IPS-NIHi11 (cell line): ENCODE measurements around the gene ZBTB12.
A peak's percentile ranks its signal among the peaks of the same experiment; 100 is the strongest.

ENCODE experiments used
- DNase-seq: peaks from one replicate; pipeline ENCODE4 v3.0.0; 2012; ENCODE audit warnings: mixed read lengths, low spot score

ZBTB12 gene

DNA sequence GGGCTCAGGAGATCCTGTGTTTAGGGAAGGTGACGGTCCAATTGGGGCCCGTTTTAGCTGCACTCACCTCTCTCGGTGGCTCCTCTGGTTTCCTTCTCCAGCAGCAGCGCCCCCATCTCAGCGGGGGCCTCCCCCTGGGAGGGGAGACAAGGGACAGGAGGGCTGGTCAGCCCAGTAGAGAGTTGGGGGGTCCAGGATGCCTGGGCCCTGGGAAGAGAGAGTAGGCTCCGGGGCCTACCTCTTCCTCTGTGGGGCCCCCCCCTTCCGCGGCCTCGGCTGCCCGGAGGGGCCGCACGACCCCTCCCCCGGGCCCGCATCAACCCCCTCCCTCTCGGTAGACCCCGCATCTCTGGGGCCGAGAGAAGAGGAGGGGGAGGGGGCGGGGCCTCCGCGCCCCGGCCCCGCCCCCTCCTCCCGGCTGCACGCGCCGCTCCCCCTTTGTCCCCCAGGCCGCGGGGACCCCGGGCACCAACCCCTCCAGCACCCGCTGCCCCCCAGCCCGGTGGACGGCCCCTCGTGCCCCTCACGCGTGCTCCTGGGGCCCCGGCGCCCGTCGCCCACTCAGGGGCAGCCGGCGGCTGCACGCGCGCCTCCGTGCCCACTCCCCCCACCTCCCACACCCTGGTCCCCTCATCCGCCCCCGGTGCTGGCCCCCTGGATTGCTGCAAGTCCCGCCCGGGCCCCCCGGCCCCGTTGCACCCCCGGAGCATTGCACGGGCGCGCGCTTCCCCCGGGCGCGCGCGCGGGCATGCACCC is 4.9 kb downstream of the ZBTB12 start:
- DNase-seq, result peak; percentile 82

DNA sequence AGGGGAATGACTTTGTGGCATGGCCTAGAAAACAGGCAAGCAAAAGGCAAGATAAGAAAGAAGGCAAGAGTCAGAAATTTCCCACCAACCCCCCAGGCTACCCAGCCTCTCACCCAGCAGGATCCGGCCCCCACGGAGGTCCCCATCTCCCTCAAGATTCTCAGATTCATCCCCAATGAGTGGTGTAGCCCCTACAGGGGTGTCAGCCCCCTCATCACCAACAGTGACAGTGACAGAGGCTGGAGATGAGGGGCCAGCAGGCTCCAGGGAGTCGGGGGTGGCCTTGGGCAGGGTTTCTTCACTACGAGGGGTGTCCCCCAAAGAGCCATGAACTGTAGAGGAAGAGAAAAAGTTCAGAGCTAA is 5.4 kb downstream of the ZBTB12 start:
- DNase-seq, result no peak

DNA sequence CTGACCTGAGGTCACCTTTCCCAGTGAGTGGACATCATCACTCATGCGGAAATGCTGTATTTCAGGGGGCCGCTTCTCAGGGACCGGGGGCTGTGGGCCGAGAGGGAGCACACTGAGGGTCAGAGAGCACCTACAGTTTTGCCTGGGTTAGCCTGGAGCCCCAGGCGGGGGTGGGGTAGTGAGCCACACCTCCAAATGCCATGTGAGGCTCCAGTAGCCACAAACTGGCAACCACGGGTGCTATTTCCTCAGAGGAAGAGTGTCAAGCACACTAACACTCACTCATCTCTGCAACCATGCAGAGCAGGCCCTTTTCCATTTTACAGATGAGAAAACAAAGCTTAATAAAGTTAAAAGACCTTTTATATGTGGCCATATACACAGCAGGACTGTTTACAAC is 9.1 kb downstream of the ZBTB12 start:
- no peak for DNase-seq

GRCh38 chr6:31889331-31889972 is 12.4 kb downstream of the ZBTB12 start:
- DNase-seq, result no peak

GRCh38 chr6:31888276-31889258 is 13.3 kb downstream of the ZBTB12 start:
- DNase-seq, result peak; percentile 86

GRCh38 chr6:31887173-31888007 is 14.5 kb downstream of the ZBTB12 start:
- no peak for DNase-seq

GRCh38 chr6:31886541-31886991 is 15.3 kb downstream of the ZBTB12 start:
- no peak for DNase-seq

- DNase-seq, result no peak
These were observed 17.3 kb downstream of the ZBTB12 start for GRCh38 chr6:31884528-31885035.

DNA sequence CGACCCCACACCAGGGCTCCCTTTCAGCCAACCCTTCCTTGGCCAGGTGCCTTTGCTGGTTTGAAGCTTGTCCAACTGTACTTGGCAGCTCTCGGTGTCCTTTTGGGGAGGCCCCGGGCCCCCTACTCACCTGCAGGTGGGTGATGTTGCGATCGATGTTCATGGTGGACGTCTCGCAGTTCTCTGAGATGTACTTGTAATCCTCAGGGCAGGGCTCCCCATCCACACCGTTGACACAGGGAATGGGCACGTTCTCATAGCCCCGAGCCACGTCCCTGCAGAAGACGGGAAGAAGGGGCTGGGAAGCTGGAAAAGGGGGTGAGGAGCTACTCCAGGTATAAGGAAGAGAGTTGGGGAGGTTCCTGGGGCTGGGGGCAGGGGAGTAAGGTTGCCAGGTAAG is 18.2 kb downstream of the ZBTB12 start:
- no peak for DNase-seq

DNA sequence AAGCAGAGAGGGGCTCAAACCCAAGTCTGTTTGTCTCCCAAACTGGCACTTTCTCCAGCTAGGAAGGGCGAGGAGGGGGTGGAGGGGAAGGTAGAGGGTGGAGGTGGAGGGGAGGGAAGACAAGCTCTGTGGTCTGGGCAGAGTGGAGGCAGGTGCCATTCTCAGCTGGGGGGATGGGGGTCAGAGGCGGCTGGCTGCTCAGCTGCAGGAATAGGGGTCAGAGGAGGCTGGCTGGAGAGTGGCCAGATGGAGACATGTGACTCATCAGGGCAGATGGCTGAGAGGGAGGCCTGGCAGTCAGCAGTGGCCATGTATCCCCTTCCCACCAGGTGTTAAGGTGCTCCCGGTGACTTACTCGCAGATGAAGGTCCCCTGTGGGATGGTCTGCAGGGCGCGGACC is 19.5 kb downstream of the ZBTB12 start:
- DNase-seq, result no peak

DNA sequence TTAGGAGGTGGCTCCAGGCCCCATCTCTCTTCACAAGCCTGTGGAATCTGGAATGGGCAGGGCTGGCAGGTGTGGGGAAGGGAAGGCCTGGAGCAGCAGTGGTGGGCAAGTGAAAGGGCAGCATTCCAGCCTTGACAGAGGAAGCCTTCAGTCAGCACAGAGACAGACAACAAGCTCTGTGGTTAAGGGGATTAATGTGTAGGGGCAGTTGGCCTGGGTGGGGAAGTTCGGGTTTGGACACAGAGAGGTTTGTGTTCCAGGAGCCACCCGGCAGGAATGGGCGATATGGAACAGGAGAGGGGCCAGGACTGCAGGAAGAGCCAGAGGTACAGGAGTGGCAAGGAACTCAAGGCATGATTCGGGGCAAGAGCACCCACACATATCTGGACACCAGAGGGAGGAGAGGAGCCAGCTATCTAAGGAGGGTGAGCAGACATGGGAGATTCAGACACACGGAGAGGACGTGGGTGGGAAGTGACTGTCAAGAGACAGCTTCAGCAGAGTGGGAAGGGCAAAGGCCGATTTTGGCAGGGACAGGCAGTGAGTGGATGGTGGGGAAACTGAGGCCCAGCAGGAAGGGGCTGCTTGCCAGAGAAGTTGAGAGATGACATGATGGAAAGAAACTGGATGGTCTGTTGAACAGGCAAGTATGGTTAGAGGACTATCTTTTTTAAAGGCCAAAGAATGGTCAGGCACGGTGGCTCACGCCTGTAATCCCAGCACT is 20.6 kb downstream of the ZBTB12 start:
- no peak for DNase-seq

- no peak for DNase-seq
These were observed 21.3 kb downstream of the ZBTB12 start for GRCh38 chr6:31880616-31881015.

DNA sequence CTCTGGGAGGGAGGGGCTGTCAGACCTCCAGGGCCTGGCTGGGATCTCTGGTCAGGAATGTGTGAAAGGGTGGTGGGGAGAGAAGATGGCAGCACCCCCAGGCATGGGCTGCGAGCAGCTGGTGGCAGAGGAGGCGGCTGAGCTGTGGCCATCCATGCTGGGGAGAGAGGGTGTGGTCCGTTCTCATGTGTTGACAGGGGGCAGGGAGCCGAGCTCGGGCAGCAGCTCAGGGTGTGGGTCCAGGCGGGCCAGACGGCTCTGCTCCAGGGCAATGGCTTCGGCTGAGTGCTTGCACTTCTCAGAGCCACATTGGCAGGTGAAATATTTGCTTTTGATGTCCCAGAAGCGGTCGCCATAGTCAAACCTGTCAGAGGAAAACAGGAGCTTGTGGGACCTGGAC is 22.0 kb downstream of the ZBTB12 start:
- DNase-seq, result no peak

- DNase-seq, result no peak
These were observed 22.7 kb downstream of the ZBTB12 start for GRCh38 chr6:31879143-31879542.

- DNase-seq, result peak; percentile 67
These were observed 23.2 kb downstream of the ZBTB12 start, which contains the start of gene SLC44A4 for GRCh38 chr6:31878726-31879125. TSS of gene SLC44A4 (minus strand) at chr6:31878997. CDS start at chr6:31878980, 17 bp downstream.

- peak; percentile 1 for DNase-seq
These were observed 23.7 kb downstream of the ZBTB12 start for GRCh38 chr6:31878222-31878621.

- peak; percentile 14 for DNase-seq
These were observed 24.2 kb downstream of the ZBTB12 start for GRCh38 chr6:31877651-31878161.

GRCh38 chr6:31877125-31877650 is 24.7 kb downstream of the ZBTB12 start:
- peak; percentile 3 for DNase-seq

GRCh38 chr6:31876357-31876756 is 25.5 kb downstream of the ZBTB12 start:
- DNase-seq, result no peak

DNA sequence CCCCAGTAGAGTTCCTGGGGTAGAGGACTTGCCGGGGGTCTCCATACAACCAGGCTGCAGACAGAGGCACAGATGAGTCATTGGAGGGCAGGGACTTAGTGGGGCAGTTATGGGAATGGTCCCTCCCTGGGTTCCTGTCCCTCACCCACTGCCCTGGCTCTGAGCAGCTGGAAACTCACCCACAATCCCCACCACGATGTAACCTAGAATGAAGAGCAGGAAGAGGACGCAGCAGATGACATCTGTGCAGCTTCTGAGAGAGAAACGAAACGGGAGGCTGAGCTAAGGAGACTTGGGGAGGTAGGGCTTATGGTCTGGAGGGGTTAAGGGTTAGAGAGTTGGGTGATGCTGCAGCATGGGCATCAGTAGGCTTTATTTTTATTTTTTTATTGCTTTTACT is 26.0 kb downstream of the ZBTB12 start:
- no peak for DNase-seq
